ENCODE measurements around the gene TBC1D5. TPM values are rescaled to one million over a fixed set of nuclear protein-coding genes. Genes with fewer than 3 reads are reported as not detected.

Gene TBC1D5
- total RNA-seq, 1 experiment from 2014 or later, result 33.9 TPM

DNA sequence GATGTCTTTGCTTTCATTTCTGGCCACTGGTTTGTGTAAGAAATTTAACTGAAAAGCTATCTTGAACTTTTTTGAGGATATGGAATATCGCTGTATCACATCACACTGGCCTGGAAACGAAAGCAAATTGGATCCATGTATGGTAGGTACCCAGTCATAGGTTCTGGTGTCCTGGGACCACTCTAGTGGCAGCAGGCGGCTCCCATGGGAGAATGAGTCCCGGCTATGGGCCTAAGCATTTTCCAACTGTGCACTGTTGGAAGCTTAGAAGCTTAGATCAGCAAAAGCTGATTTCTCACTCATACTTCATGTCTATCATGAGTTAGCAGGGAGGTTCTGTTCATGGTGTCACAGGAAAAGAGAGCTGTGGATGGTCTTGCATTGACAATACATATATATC, 534.5 kb downstream of the TBC1D5 start:
- Histone ChIP-seq H3K79me2 (ENCODE audit: insufficient read depth, low read length) (no peaks in the 10 kb centered on the region), H3K4me1 (ENCODE audit: control insufficient read depth in 1 of 2, insufficient read depth in 2 of 2, low read length in 2 of 2) (no peaks in the 10 kb centered on the region), H3K27ac (ENCODE audit: low read depth, low read length) (no peak overlapping the region), H2AFZ (ENCODE audit: low read depth, low read length, poor library complexity, severe bottlenecking) (no peak overlapping the region), H3K36me3 (ENCODE audit: control insufficient read depth in 1 of 2, insufficient read depth in 2 of 2, low read length in 2 of 2) (no peaks in the 10 kb centered on the region), H3K4me3 (replicated peaks in 1 of 2; ENCODE audit: low read depth in 1 of 2, low read length in 2 of 2) (no peak overlapping the region), H4K20me1 (ENCODE audit: insufficient read depth) (no peaks in the 10 kb centered on the region), H3K27me3 (ENCODE audit: insufficient read depth, low read length) (no peaks in the 10 kb centered on the region), H3K4me2 (ENCODE audit: low read length) (no peak overlapping the region), H3K9me3 (ENCODE audit: control insufficient read depth in 1 of 2, insufficient read depth in 1 of 2, low read depth in 1 of 2, low read length in 2 of 2) (no peaks in the 10 kb centered on the region), H3K9ac (ENCODE audit: low read length) (no peak overlapping the region), H3K9me2 (ENCODE audit: insufficient read depth) (no peaks in the 10 kb centered on the region)
- intact Hi-C loops (cut with micrococcal nuclease), result no loop called here
- no TSS peak for BruUV-seq (replicated peaks)
- ATAC-seq, result no peak
- ChIA-PET POLR2A (no interaction called here), CTCF (no interaction called here), RAD21 (ENCODE audit: low non-redundant PET in 1 of 2, low total read pairs in 2 of 2, uncharacterized antibody in 2 of 2, unreplicated experiment in 2 of 2) (no interaction called here)
- no peak for TF ChIP-seq SP1 (IDR thresholded peaks at IDR 0.05; ENCODE audit: low read depth)
- no peak for TF ChIP-seq EZH2 (IDR thresholded peaks at IDR 0.05)
- TF ChIP-seq, protein P1, sequence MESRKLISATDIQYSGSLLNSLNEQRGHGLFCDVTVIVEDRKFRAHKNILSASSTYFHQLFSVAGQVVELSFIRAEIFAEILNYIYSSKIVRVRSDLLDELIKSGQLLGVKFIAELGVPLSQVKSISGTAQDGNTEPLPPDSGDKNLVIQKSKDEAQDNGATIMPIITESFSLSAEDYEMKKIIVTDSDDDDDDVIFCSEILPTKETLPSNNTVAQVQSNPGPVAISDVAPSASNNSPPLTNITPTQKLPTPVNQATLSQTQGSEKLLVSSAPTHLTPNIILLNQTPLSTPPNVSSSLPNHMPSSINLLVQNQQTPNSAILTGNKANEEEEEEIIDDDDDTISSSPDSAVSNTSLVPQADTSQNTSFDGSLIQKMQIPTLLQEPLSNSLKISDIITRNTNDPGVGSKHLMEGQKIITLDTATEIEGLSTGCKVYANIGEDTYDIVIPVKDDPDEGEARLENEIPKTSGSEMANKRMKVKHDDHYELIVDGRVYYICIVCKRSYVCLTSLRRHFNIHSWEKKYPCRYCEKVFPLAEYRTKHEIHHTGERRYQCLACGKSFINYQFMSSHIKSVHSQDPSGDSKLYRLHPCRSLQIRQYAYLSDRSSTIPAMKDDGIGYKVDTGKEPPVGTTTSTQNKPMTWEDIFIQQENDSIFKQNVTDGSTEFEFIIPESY (IDR thresholded peaks at IDR 0.05; ENCODE audit: extremely low read depth, insufficient replicate concordance, low read length), result no peak
- no peak for TF ChIP-seq SRF (IDR thresholded peaks at IDR 0.05; ENCODE audit: low read depth)
- TF ChIP-seq, protein P2, sequence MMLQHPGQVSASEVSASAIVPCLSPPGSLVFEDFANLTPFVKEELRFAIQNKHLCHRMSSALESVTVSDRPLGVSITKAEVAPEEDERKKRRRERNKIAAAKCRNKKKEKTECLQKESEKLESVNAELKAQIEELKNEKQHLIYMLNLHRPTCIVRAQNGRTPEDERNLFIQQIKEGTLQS (IDR thresholded peaks at IDR 0.05), result no peak
- TF ChIP-seq EZH2phosphoT487 (IDR thresholded peaks at IDR 0.05; ENCODE audit: borderline replicate concordance), result no peak
- TF ChIP-seq CEBPB (IDR thresholded peaks at IDR 0.05; ENCODE audit: low read depth), result no peak
- TF ChIP-seq, protein P3, sequence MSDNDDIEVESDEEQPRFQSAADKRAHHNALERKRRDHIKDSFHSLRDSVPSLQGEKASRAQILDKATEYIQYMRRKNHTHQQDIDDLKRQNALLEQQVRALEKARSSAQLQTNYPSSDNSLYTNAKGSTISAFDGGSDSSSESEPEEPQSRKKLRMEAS (IDR thresholded peaks at IDR 0.05), result no peak
- no peak for TF ChIP-seq POLR2AphosphoS5 (IDR thresholded peaks at IDR 0.05; ENCODE audit: low read depth, low read length)
- TF ChIP-seq CBX3 (IDR thresholded peaks at IDR 0.05; ENCODE audit: low read depth), result no peak
- no peak for TF ChIP-seq RAD21 (IDR thresholded peaks at IDR 0.05; ENCODE audit: low read depth)
- TF ChIP-seq, protein P4, sequence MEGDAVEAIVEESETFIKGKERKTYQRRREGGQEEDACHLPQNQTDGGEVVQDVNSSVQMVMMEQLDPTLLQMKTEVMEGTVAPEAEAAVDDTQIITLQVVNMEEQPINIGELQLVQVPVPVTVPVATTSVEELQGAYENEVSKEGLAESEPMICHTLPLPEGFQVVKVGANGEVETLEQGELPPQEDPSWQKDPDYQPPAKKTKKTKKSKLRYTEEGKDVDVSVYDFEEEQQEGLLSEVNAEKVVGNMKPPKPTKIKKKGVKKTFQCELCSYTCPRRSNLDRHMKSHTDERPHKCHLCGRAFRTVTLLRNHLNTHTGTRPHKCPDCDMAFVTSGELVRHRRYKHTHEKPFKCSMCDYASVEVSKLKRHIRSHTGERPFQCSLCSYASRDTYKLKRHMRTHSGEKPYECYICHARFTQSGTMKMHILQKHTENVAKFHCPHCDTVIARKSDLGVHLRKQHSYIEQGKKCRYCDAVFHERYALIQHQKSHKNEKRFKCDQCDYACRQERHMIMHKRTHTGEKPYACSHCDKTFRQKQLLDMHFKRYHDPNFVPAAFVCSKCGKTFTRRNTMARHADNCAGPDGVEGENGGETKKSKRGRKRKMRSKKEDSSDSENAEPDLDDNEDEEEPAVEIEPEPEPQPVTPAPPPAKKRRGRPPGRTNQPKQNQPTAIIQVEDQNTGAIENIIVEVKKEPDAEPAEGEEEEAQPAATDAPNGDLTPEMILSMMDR (IDR thresholded peaks at IDR 0.05 in 2 of 3, conservative IDR thresholded peaks at IDR 0.05 in 1 of 3; ENCODE audit: borderline replicate concordance in 1 of 3, insufficient read depth in 1 of 3, low read depth in 2 of 3, low read length in 2 of 3), result no peak
- no peak for TF ChIP-seq ELF1 (IDR thresholded peaks at IDR 0.05; ENCODE audit: borderline replicate concordance, low read depth)
- no peak for TF ChIP-seq SIN3A (IDR thresholded peaks at IDR 0.05; ENCODE audit: low read depth)
- TF ChIP-seq ZNF274 (IDR thresholded peaks at IDR 0.05; ENCODE audit: low read depth, low read length), result no peak
- no peak for TF ChIP-seq TCF7L2 (IDR thresholded peaks at IDR 0.05; ENCODE audit: borderline replicate concordance, extremely low read depth, insufficient read depth, insufficient read length)
- no peak for TF ChIP-seq FOSL1 (IDR thresholded peaks at IDR 0.05; ENCODE audit: low read depth)
- TF ChIP-seq ZFX (IDR thresholded peaks at IDR 0.05), result no peak
- TF ChIP-seq POLR2A (IDR thresholded peaks at IDR 0.05; ENCODE audit: borderline replicate concordance, extremely low read depth, insufficient read depth, insufficient read length), result no peak
- no peak for DNase-seq (ENCODE audit: low read depth, low spot score)

Measured in HCT116 (cell line).